Measurements from ENCODE around the gene GRAMD4. TPM values are rescaled to one million over a fixed set of nuclear protein-coding genes. Genes with fewer than 3 reads are reported as not detected.
A peak's percentile ranks its signal among the peaks of the same experiment; 100 is the strongest.
"Not testable (repeated sequence)": the region's sequence is repeated elsewhere in the genome, so short reads cannot be mapped to it uniquely, and the experiment has no call there.

GRAMD4 gene
- total RNA-seq, 1 donor from 2014 or later = 90.8 TPM

GRCh38 chr22:46611189-46611588 lies 9.0 kb upstream of the GRAMD4 start:
- intact Hi-C loops (cut with micrococcal nuclease) = loop anchor here (5.0 kb wide), 1 partner anchor 34 kb away; no protein-coding TSS in a partner anchor
- no peaks in the 10 kb centered on the region for H3K27me3 Mint-ChIP-seq (ENCODE audit: low read depth)

GRCh38 chr22:46612341-46612903 lies 7.8 kb upstream of the GRAMD4 start:
- DNase-seq (ENCODE audit: low spot score) = no peak
- intact Hi-C loops (cut with micrococcal nuclease) = loop anchor here (2.0 to 5.0 kb wide), 3 partner anchors 35 to 62 kb away; no protein-coding TSS in a partner anchor

More at GRCh38 chr22:46611189-46611588, 9.0 kb upstream of the GRAMD4 start:
- DNase-seq (ENCODE audit: low spot score) = no peak
- H3K4me1 Mint-ChIP-seq (ENCODE audit: low read depth) = peaks cover 27% of the 10 kb centered on the region
- no peak overlapping the region for H3K27ac Mint-ChIP-seq
- peaks cover 6% of the 10 kb centered on the region for H3K36me3 Mint-ChIP-seq (ENCODE audit: low read depth)
- H3K4me3 Mint-ChIP-seq (ENCODE audit: low read depth) = no peak overlapping the region
- H3K9me3 Mint-ChIP-seq = no peaks in the 10 kb centered on the region

GRCh38 chr22:46612904-46613605 lies 7.1 kb upstream of the GRAMD4 start:
- Mint-ChIP-seq H3K4me1 (ENCODE audit: low read depth) (peaks cover 27% of the 10 kb centered on the region), H3K4me3 (ENCODE audit: low read depth) (peak overlapping the region; percentile 80), H3K27ac (peak overlapping the region; percentile 89), H3K9me3 (no peaks in the 10 kb centered on the region), H3K36me3 (ENCODE audit: low read depth) (peaks cover 5% of the 10 kb centered on the region), H3K27me3 (ENCODE audit: low read depth) (no peaks in the 10 kb centered on the region)
- DNase-seq (ENCODE audit: low spot score) = peak; percentile 41
- intact Hi-C loops (cut with micrococcal nuclease) = loop anchor here (1.0 to 5.0 kb wide), 4 partner anchors 9 to 62 kb away; no protein-coding TSS in a partner anchor

More at GRCh38 chr22:46612341-46612903, 7.8 kb upstream of the GRAMD4 start:
- no peaks in the 10 kb centered on the region for H3K27me3 Mint-ChIP-seq (ENCODE audit: low read depth)
- H3K27ac Mint-ChIP-seq = peak overlapping the region; percentile 89
- H3K9me3 Mint-ChIP-seq = no peaks in the 10 kb centered on the region
- peaks cover 6% of the 10 kb centered on the region for H3K36me3 Mint-ChIP-seq (ENCODE audit: low read depth)
- H3K4me3 Mint-ChIP-seq (ENCODE audit: low read depth) = peak overlapping the region; percentile 80
- H3K4me1 Mint-ChIP-seq (ENCODE audit: low read depth) = peaks cover 27% of the 10 kb centered on the region

- DNase-seq (ENCODE audit: low spot score) = peak; percentile 12
- intact Hi-C loops (cut with micrococcal nuclease) = loop anchor here (1.0 to 5.0 kb wide), 4 partner anchors 9 to 61 kb away; no protein-coding TSS in a partner anchor
- Mint-ChIP-seq H3K27me3 (ENCODE audit: low read depth) (no peaks in the 10 kb centered on the region), H3K4me1 (ENCODE audit: low read depth) (peaks cover 27% of the 10 kb centered on the region), H3K27ac (peak overlapping the region; percentile 89), H3K4me3 (ENCODE audit: low read depth) (peak overlapping the region; percentile 80), H3K9me3 (no peaks in the 10 kb centered on the region), H3K36me3 (ENCODE audit: low read depth) (no peaks in the 10 kb centered on the region)
Observed at GRCh38 chr22:46613606-46614021, 6.6 kb upstream of the GRAMD4 start.

GRCh38 chr22:46614025-46614931 lies 5.9 kb upstream of the GRAMD4 start:
- Mint-ChIP-seq H3K27ac (peak overlapping the region; percentile 89), H3K36me3 (ENCODE audit: low read depth) (no peaks in the 10 kb centered on the region), H3K4me1 (ENCODE audit: low read depth) (peaks cover 27% of the 10 kb centered on the region), H3K27me3 (ENCODE audit: low read depth) (no peaks in the 10 kb centered on the region), H3K4me3 (ENCODE audit: low read depth) (peak overlapping the region; percentile 80), H3K9me3 (no peaks in the 10 kb centered on the region)
- intact Hi-C loops (cut with micrococcal nuclease) = loop anchor here (5.0 kb wide), 1 partner anchor 37 kb away; no protein-coding TSS in a partner anchor
- peak; percentile 74 for DNase-seq (ENCODE audit: low spot score)

GRCh38 chr22:46617207-46617985 lies 2.8 kb upstream of the GRAMD4 start:
- intact Hi-C loops (cut with micrococcal nuclease) = no loop called here
- Mint-ChIP-seq H3K4me3 (ENCODE audit: low read depth) (no peak overlapping the region), H3K27me3 (ENCODE audit: low read depth) (no peaks in the 10 kb centered on the region), H3K36me3 (ENCODE audit: low read depth) (no peaks in the 10 kb centered on the region), H3K9me3 (no peaks in the 10 kb centered on the region), H3K4me1 (ENCODE audit: low read depth) (peaks cover 21% of the 10 kb centered on the region), H3K27ac (no peak overlapping the region)
- no peak for DNase-seq (ENCODE audit: low spot score)

- Mint-ChIP-seq H3K27me3 (ENCODE audit: low read depth) (no peaks in the 10 kb centered on the region), H3K9me3 (no peaks in the 10 kb centered on the region), H3K27ac (no peak overlapping the region), H3K36me3 (ENCODE audit: low read depth) (no peaks in the 10 kb centered on the region), H3K4me1 (ENCODE audit: low read depth) (peaks cover 14% of the 10 kb centered on the region), H3K4me3 (ENCODE audit: low read depth) (no peak overlapping the region)
- intact Hi-C loops (cut with micrococcal nuclease) = no loop called here
- DNase-seq (ENCODE audit: low spot score) = no peak
Observed at GRCh38 chr22:46617986-46618647, 2.1 kb upstream of the GRAMD4 start.

GRCh38 chr22:46618667-46619066 lies 1.5 kb upstream of the GRAMD4 start:
- Mint-ChIP-seq H3K27ac (no peak overlapping the region), H3K4me1 (ENCODE audit: low read depth) (peaks cover 10% of the 10 kb centered on the region), H3K4me3 (ENCODE audit: low read depth) (no peak overlapping the region), H3K27me3 (ENCODE audit: low read depth) (no peaks in the 10 kb centered on the region), H3K36me3 (ENCODE audit: low read depth) (no peaks in the 10 kb centered on the region), H3K9me3 (no peaks in the 10 kb centered on the region)
- no peak for DNase-seq (ENCODE audit: low spot score)
- intact Hi-C loops (cut with micrococcal nuclease) = no loop called here

GRCh38 chr22:46619240-46619829 lies 851 bp upstream of the GRAMD4 start:
- Mint-ChIP-seq H3K4me3 (ENCODE audit: low read depth) (no peak overlapping the region), H3K27ac (no peak overlapping the region), H3K27me3 (ENCODE audit: low read depth) (no peaks in the 10 kb centered on the region), H3K4me1 (ENCODE audit: low read depth) (peaks cover 4% of the 10 kb centered on the region), H3K36me3 (ENCODE audit: low read depth) (no peaks in the 10 kb centered on the region), H3K9me3 (no peaks in the 10 kb centered on the region)
- intact Hi-C loops (cut with micrococcal nuclease) = no loop called here
- DNase-seq (ENCODE audit: low spot score) = no peak

- no peak for DNase-seq (ENCODE audit: low spot score)
- Mint-ChIP-seq H3K27ac (no peak overlapping the region), H3K36me3 (ENCODE audit: low read depth) (no peaks in the 10 kb centered on the region), H3K9me3 (no peaks in the 10 kb centered on the region), H3K4me1 (ENCODE audit: low read depth) (no peaks in the 10 kb centered on the region), H3K4me3 (ENCODE audit: low read depth) (no peak overlapping the region), H3K27me3 (ENCODE audit: low read depth) (no peaks in the 10 kb centered on the region)
- intact Hi-C loops (cut with micrococcal nuclease) = no loop called here
Observed at GRCh38 chr22:46620588-46621242, 529 bp downstream of the GRAMD4 start.

- H3K4me1 Mint-ChIP-seq (ENCODE audit: low read depth); H3K36me3 Mint-ChIP-seq (ENCODE audit: low read depth); H3K27me3 Mint-ChIP-seq (ENCODE audit: low read depth); H3K27ac Mint-ChIP-seq; H3K4me3 Mint-ChIP-seq (ENCODE audit: low read depth); DNase-seq (ENCODE audit: low spot score); intact Hi-C loops (cut with micrococcal nuclease); H3K9me3 Mint-ChIP-seq: not testable (repeated sequence)
Observed at GRCh38 chr22:46621243-46621930, 1.2 kb downstream of the GRAMD4 start.

All from activated T-helper 2 cell treated with anti-CD3 and anti-CD28 coated beads, Interferon-gamma antibody, Interleukin-2, Interleukin-4, amounts not matched to agents 10 μg/mL and 5 μg/mL and 100 μg/mL, durations not matched to agents 14 hours and 24 hours and 36 hours (primary cell).